Measurements from ENCODE around the gene MXI1. TPM values are rescaled to one million over a fixed set of nuclear protein-coding genes. Genes with fewer than 3 reads are reported as not detected.

Gene MXI1
- total RNA-seq, 1 experiment from 2014 or later, result 16.6 TPM

- peaks cover 12% of the 10 kb centered on the region for H3K36me3 Mint-ChIP-seq
- ChIA-PET POLR2A (no interaction called here), CTCF (no interaction called here)
- H3K27me3 Mint-ChIP-seq (ENCODE audit: low read depth), result no peaks in the 10 kb centered on the region
- no peak overlapping the region for H3K4me3 Mint-ChIP-seq
- H3K27ac Mint-ChIP-seq, result no peak overlapping the region
- H3K9me3 Mint-ChIP-seq, result no peaks in the 10 kb centered on the region
- ATAC-seq, result no peak
- DNase-seq (ENCODE audit: low spot score), result no peak
- H3K4me1 Mint-ChIP-seq, result peaks cover 35% of the 10 kb centered on the region
- TF ChIP-seq TEAD1 (CRISPR knock-in tag; IDR thresholded peaks at IDR 0.05) (no peak), ZNF532 (CRISPR knock-in tag; IDR thresholded peaks at IDR 0.05; ENCODE audit: borderline replicate concordance) (no peak), ETV6 (CRISPR knock-in tag; IDR thresholded peaks at IDR 0.05) (no peak), ZNF671 (CRISPR knock-in tag; IDR thresholded peaks at IDR 0.05) (no peak), STAT6 (CRISPR knock-in tag; conservative IDR thresholded peaks at IDR 0.05; ENCODE audit: low read depth) (no peak), SMAD4 (CRISPR knock-in tag; IDR thresholded peaks at IDR 0.05) (no peak), JAZF1 (CRISPR knock-in tag; IDR thresholded peaks at IDR 0.05) (no peak), ZNF512 (CRISPR knock-in tag; IDR thresholded peaks at IDR 0.05; ENCODE audit: borderline replicate concordance) (no peak), ARID4B (CRISPR knock-in tag; IDR thresholded peaks at IDR 0.05; ENCODE audit: borderline replicate concordance) (no peak), CDX4 (CRISPR knock-in tag; IDR thresholded peaks at IDR 0.05; ENCODE audit: borderline replicate concordance) (no peak), ATF1 (CRISPR knock-in tag; IDR thresholded peaks at IDR 0.05) (no peak), GRHL2 (CRISPR knock-in tag; IDR thresholded peaks at IDR 0.05; ENCODE audit: insufficient replicate concordance, severe bottlenecking) (no peak), TEAD4 (CRISPR knock-in tag; IDR thresholded peaks at IDR 0.05) (no peak), PRDM15 (CRISPR knock-in tag; IDR thresholded peaks at IDR 0.05) (no peak), ZNF425 (CRISPR knock-in tag; conservative IDR thresholded peaks at IDR 0.05) (no peak), ZNF232 (CRISPR knock-in tag; IDR thresholded peaks at IDR 0.05) (no peak), RELA (CRISPR knock-in tag; IDR thresholded peaks at IDR 0.05; ENCODE audit: borderline replicate concordance) (no peak)
Measured at GRCh38 chr10:110241841-110242240, 34.4 kb downstream of the MXI1 start.

Measured in WTC11 (cell line).